ENCODE results near the gene RAB9A.
"Not testable (repeated sequence)": the region's sequence is repeated elsewhere in the genome, so short reads cannot be mapped to it uniquely, and the experiment has no call there.

DNA sequence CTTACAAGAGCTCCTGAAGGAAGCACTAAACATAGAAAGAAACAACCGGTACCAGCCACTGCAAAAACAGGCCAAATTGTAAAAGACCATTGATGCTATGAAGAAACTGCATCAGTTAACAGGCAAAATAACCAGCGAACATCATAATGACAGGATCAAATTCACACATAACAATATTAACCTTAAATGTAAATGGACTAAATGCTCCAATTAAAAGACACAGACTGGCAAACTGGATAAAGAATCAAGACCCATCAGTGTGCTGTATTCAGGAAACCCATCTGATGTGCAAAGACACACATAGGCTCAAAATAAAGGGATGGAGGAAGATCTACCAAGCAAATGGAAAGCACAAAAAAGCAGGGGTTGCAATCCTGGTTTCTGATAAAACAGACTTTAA, 37.7 kb downstream of the RAB9A start:
- TF ChIP-seq, protein P1, sequence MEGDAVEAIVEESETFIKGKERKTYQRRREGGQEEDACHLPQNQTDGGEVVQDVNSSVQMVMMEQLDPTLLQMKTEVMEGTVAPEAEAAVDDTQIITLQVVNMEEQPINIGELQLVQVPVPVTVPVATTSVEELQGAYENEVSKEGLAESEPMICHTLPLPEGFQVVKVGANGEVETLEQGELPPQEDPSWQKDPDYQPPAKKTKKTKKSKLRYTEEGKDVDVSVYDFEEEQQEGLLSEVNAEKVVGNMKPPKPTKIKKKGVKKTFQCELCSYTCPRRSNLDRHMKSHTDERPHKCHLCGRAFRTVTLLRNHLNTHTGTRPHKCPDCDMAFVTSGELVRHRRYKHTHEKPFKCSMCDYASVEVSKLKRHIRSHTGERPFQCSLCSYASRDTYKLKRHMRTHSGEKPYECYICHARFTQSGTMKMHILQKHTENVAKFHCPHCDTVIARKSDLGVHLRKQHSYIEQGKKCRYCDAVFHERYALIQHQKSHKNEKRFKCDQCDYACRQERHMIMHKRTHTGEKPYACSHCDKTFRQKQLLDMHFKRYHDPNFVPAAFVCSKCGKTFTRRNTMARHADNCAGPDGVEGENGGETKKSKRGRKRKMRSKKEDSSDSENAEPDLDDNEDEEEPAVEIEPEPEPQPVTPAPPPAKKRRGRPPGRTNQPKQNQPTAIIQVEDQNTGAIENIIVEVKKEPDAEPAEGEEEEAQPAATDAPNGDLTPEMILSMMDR (IDR thresholded peaks at IDR 0.05), result not testable (repeated sequence)
- TF ChIP-seq POLR2A (IDR thresholded peaks at IDR 0.05), result not testable (repeated sequence)
